DMS53 (cell line): ENCODE data around the gene IQGAP1.
"Not testable (repeated sequence)": the region's sequence is repeated elsewhere in the genome, so short reads cannot be mapped to it uniquely, and the experiment has no call there.

Experiments used
- DNase-seq: peaks from one replicate; lab custom pipeline; 2025; lab: John Stamatoyannopoulos, UW

The IQGAP1 gene

DNA sequence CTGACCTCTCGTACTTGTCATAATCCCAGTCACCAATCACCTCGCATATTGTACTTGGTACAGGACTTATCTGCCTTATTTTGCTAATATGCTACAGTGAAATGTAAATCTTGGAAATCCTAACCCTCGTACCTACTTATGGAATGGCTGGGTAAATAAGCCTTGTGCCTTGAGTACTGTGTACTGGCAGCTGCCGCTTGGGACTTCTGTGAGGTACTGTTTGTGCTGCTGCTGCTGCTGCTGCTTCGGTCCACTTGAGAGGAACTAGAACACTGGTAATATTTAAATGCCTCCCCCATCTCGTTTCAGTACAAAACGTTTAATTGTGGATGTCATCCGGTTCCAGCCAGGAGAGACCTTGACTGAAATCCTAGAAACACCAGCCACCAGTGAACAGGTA, 99.1 kb downstream of the IQGAP1 start:
- no peak for DNase-seq

DNA sequence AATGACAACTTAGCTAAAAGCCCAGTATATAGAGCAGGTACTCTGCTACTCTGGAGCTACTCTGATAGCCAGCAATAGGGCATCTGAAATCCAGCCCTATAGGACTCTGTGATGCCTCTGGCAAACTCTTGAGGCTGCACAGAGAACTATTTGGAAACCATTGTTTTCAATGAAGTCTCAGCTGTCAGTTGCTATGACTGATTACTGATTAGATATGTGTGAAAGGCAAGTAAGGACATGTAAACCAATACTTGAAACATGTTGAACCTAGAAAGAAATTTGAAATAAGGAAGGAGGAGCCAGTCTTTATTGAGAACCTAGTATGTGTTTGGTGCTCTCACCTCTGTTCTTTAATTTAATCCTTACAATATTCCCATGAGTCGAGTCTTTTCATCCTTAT, 101.5 kb downstream of the IQGAP1 start:
- no peak for DNase-seq

DNA sequence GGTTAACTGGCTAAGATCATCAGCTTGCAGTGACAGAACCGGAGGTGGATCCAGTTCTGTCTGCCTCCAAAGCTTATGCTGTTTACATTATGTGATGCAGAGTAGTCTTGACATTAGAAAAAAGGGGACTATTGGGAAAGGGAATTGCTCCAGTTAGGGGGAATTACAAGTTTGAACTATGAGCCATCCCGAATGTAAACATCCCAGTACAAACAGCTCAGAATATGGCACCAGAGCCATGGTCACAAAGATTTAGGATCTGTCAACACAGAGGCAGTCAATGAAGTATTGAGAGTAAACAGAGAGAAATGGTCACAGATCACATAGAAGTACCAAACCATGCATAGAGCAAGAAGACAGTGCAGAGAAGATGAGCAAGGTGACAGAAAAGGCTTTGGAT, 101.9 kb downstream of the IQGAP1 start:
- DNase-seq: peak; percentile 22

DNA sequence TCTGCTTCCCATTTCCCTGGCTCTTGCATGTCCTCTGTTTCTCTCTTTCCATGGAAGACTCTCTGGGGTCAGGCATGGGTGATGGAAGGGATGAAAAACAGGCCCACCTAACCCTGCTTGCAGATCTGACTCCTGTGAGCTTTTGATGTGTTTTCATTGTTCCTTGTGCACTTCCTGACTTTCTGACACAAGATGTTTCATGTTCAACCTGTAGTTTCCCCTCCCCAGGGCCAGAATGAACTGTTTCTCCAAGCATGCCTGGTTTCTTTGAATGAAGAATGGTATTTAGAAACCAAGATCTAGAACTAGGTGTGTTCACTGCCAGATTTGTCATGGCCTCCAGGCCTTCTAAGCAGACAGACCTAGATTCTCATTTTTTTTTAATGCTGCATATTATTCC, 105.6 kb downstream of the IQGAP1 start:
- no peak for DNase-seq

DNA sequence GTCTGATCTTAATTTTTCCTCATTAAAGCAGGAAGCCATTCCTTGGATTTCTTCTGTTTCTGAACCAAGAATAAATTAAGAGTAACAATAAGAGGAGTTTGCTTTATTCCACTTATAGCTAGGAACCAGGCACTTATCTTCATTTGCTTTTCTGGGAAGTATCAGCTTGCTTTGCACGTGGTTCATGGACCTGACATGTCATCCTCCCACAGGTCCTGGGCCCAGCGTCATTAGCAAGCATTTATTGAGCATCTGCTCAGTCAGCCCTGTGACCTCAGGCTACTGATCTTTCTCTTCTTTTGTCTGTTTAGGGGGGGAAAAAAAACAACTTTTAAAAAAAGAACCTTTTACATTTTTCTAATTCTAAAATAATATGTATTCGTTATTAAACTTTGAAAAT, 107.0 kb downstream of the IQGAP1 start:
- no peak for DNase-seq

DNA sequence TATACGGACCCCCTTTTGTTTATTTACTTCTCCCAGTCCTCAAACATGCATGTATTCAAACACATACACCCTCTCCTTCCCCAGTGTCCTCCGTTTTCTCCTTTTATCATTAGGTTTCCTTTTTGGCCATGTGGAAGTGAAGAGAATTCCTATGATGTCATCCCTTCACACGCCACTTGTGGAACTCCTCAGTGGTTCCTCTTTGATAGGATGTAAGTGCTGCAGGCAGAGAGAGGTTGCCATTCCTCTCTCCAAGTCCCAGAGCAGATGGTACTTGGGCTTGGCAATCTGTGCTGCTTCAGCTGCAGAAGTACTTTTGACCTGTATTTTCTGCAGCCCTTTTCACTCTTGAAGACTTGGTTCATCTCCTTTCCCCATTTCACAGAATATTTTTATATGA, 108.7 kb downstream of the IQGAP1 start:
- DNase-seq: peak; percentile 6

DNA sequence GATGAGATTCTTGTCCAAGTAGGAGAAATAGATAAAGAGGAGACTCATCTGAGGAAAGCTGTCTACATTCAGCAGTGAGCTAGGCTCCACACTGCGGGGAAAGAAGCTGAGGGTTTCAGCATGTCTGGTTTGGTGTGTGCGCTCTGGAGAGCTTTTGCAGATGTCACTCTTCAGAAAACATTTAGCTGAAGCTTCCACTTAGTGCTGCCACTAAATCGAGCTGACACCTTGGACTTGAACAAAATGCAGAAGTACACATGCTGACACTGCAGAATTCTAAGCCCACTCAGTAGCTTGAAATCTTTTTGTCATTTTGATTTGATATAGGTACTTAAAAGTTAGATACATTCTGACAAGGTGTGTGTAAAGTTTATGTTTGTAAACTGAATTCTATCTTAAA, 109.3 kb downstream of the IQGAP1 start:
- no peak for DNase-seq

DNA sequence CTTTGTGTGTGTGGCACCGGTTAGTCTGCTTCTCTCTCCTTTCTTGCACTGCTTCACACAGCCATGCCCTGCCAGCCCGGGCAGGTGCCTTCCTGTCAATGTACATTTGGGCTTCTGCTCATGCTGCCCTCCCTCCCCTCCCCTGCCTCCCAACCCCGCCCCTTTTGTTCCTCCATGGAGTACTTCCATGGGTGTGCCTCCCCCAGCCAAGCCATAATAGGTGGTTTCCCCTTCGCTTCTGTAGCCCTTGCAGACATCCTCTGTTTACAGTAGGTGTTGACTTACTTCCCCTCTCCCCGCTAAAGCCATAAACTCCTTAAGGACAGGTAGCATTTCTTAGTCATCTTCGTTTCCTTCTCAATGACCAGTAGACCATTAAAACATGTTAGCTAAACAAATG, 109.9 kb downstream of the IQGAP1 start:
- DNase-seq: peak; percentile 38

DNA sequence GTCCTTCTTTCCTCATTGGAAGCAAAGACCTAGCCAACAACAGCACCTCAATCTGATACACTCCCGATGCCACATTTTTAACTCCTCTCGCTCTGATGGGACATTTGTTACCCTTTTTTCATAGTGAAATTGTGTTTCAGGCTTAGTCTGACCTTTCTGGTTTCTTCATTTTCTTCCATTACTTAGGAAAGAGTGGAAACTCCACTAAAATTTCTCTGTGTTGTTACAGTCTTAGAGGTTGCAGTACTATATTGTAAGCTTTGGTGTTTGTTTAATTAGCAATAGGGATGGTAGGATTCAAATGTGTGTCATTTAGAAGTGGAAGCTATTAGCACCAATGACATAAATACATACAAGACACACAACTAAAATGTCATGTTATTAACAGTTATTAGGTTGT, 112.1 kb downstream of the IQGAP1 start:
- DNase-seq: no peak

DNA sequence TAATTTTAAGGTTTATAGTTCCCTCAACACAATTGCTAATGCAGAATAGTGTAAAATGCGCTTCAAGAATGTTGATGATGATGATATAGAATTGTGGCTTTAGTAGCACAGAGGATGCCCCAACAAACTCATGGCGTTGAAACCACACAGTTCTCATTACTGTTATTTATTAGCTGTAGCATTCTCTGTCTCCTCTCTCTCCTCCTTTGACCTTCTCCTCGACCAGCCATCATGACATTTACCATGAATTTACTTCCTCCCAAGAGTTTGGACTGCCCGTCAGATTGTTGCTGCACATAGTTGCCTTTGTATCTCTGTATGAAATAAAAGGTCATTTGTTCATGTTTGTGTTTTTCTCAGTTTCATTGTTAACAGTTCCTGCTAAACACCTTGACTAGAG, 113.9 kb downstream of the IQGAP1 start:
- DNase-seq: no peak

DNA sequence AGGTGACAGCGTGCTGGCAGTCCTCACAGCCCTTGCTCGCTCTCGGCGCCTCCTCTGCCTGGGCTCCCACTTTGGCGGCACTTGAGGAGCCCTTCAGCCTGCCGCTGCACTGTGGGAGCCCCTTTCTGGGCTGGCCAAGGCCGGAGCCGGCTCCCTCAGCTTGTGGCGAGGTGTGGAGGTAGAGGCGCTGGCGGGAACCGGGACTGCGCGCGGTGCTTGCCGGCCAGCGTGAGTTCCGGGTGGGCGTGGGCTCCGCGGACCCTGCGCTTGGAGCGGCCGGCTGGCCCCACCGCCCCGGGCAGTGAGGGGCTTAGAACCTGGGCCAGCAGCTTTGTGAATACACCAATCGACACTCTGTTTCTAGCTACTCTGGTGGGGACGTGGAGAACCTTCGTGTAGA, 122.7 kb downstream of the IQGAP1 start:
- not testable (repeated sequence) for DNase-seq

DNA sequence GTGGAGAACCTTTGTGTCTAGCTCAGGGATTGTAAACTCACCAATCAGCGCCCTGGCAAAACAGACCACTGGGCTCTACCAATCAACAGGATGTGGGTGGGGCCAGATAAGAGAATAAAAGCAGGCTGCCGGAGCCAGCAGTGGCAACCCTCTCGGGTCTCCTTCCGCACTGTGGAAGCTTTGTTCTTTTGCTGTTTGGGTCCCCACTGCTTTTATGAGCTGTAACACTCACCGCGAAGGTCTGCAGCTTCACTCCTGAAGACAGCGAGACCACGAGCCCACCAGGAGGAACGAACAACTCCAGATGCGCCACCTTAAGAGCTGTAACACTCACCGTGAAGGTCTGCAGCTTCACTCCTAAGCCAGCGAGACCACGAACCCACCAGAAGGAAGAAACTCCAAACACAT, 123.2 kb downstream of the IQGAP1 start:
- not testable (repeated sequence) for DNase-seq

DNA sequence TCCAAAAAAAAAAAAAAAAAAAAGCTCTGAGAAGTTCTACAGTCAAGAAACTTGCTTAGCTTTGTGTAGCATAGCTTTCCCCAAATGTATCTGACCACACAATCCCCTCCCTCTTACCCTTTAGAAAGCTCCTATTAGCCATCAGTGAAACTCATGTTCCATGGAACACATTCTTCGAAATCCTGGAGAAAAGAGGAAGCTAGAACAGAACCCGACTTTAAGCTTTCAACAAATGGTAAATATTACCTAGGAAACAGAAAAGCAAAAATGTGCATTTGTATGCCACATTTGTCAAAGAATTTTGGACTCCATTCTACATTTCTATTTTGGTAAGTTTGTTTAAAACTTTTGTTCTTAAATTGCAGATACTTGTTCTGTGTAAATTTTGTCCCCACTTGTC, 124.2 kb downstream of the IQGAP1 start:
- no peak for DNase-seq

DNA sequence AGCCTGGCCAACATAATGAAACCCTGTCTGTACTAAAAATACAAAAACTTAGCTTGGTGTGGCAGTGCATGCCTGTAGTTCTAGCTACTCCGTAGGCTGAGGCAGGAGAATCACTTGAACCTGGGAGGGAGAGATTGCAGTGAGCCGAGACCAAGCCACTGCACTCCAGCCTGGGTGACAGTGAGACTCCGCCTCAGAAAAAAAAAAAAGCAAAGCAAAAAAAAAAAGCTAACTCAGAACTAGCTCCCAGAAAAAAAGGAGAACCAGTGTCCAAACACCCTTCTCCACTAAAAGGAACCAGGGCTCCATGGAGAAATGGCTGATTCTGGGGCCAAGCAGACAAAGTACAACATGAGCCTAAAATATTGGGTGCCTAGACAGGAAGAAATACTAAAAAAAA, 124.9 kb downstream of the IQGAP1 start:
- DNase-seq: no peak

DNA sequence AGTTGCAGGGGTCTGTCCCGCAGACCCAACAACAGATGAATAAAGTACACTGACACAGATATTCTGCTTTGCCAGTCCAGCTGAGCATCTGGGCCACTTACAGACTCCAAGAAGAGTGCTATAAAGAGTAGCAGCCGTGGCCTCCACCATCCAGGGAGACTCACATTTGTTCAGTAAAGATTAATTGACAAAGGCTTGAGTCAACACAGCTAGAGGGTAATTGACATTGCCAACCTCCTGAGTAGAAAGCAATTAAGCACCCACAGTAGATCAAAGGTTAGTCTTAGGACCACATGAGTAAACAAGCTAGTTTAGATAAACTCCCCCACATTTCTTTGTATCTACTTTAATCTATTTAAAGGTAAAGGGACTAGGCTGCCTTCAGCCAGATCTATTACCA, 125.4 kb downstream of the IQGAP1 start:
- no peak for DNase-seq

DNA sequence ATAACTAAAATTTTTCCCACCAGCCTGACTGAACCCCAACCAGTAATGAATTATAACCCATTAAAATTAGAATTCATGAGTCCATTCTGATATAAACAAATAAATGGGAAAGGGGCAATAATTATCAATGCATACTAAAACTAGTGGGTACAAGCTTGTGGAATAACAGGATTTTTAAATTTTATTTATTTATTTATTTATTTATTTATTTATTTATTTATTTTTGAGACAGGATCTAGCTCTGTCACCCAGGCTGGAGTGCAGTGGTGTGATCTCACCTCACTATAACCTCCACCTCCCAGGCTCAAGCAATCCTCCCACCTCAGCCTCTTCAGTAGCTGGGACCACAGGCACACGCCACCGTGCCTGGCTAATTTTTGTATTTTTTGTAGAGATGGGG, 125.9 kb downstream of the IQGAP1 start:
- DNase-seq: not testable (repeated sequence)

DNA sequence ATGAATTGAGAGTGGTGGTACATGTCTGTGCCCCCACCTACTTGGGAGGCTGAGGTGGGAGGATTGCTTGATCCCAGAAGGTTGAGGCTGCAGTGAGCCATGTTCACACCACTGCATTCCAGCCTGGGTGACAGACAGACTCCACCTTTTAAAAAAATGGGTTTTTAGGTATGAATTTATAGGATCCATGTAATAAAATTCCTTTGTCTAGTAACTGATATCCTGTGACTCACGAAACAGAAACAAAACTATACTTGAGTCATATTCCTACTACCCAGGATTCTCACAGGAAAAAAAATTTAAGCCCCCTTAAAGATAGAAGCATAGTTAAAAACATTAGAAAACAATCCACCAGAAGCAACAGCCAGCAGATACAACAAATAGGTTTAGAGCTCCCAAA, 131.6 kb downstream of the IQGAP1 start:
- no peak for DNase-seq

DNA sequence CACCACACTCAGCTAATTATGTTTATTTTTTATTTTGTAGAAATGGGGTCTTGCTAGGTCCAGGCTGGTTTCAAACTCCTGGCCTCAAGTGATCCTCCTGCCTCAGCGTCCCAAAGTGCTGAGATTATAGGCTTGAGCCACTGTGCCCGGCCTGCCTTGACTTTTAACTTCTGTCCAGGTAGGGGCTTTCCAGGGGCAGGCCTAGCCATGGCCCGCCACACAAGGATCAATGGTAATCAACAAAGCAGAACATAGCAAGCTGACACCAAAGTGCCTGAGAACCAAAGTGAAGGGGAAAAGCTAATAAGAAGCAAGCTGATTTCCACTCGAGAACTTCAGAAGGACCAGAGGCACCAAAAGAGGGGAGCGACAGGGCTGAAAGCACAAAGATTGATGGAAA, 132.3 kb downstream of the IQGAP1 start:
- no peak for DNase-seq

DNA sequence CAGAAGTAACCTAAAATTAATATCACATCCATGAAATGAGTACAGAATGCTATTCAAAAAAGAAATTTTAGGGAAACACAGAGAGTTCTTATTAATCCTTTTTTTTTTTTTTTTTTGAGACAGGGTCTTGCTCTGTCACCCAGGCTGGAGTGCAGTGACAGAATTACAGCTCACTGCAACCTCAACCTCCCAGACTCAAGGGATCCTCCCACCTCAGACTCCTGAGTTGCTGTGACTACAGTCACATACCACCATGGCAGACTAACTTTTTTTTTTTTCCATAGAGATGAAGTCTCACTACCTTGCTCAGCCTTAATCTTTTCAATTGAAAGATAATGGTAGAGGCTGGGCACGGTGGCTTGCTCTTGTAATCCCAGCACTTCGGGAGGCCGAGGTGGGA, 135.3 kb downstream of the IQGAP1 start:
- no peak for DNase-seq

DNA sequence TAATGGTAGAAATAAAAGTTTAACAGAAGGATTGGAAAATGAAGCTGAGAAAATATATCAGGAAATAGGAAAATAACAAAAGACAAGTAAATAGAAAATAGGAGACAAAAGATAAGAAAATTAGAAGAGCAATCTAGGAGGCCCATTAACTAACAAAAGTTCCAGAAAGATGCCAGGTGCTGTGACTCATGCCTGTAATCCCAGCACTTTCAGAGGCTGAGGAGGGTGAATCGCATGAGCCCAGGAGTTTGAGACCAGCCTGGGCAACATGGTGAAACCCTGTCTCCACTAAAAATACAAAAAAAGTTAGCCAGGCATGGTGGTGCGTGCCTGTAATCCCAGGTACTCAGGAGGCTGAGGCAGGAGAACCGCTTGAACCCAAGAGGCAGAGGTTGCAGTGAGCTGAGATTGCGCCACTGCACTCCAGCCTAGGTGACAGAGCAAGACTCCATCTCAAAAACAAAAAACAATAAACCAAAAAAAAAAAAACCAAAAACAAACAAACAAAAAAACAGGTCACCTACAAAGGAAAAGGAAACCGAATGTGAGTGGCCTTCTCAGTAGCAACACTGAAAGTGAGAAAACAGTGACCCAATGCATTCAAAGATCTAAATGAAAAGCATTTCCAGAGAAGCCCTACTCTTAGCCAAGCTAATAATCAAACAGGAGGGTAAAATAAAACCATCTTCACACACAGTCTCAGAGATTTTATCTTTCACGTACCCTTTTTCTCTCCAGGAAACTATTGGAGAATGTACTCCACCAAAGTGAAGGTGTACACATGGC, 136.2 kb downstream of the IQGAP1 start:
- DNase-seq: not testable (repeated sequence)

DNA sequence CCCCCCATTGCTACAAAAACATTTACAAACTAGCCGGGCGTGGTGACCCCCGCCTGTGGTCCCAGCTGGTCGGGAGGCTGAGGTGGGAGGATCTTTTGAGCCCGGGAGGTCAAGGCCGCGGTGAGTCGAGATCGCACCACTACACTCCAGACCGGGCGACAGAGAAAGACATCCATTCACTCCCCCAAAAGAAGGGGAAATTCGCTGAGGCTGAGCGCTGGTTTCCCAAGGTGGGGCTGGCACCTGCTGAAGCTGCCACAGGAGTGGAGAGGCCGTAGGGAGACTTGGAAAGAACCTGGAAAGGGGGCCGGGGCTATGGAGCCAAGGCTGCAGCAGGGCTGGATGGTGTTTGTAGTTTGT, 140.9 kb downstream of the IQGAP1 start:
- DNase-seq: peak; percentile 61

DNA sequence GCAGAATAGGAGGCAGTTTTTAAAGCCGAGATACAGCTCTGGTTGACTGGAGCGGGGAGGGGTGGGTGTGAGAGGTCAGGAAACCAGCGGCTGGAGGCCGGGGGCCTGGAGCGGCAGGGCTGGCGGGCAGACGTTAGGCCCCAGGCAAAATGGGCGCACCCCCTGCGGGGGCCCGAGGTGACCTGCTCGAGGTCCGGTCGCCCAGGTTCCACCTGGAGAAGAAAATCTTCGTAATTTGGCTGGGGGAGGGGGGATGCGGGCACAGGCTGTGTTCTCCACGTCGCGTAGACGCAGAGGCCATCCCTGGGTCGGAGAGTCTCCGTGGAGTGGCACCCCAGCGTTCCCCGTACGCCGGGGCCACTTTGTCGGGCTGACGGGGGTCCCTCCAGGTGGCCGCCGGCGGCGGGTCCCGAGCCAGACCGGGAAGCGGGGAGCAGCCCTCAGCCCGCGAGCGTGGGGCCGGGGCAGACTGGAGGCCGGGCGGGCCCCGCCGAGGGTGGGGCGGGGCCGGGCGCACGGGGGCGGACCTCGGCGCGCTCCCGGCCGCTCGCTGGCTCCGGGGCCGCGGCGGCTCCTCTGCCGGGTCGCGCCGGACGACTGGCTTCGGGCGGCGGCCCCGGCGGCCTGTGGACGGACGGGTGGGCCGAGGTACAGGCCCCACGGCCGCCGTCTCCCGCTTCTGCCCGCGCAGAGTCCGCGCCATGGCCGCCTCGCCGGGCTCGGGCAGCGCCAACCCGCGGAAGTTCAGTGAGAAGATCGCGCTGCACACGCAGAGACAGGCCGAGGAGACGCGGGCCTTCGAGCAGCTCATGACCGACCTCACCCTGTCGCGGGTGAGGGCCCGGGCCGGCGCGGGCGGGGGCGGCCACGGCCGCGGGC, 141.6 kb downstream of the IQGAP1 start, which contains the start of gene CRTC3:
CRTC3 (plus strand) TSS at position 553 of the 879 bp plus-strand sequence; CDS start at position 702, 149 bp downstream.
- DNase-seq: peak; percentile 71
